KOPT-K1 (cell line): ENCODE data around the gene ST3GAL5.
"Not testable (repeated sequence)": the region's sequence is repeated elsewhere in the genome, so short reads cannot be mapped to it uniquely, and the experiment has no call there.

Source experiments
- H3K27ac ChIP-seq: fragments of 200-600 bp; sonication (generic); 2 replicates; pipeline ENCODE4 v1.5.1; 2016; ENCODE audit warnings: antibody characterized with exemption, mild to moderate bottlenecking, low read depth, low read length; ENCODE audit not compliant: poor library complexity, severe bottlenecking
- H3K36me3 ChIP-seq: fragments of 200-600 bp; sonication (generic); 2 replicates; pipeline ENCODE4 v1.5.1; 2017; ENCODE audit warnings: antibody characterized with exemption, mild to moderate bottlenecking, low read length, moderate library complexity; ENCODE audit not compliant: insufficient read depth
- H3K9me3 ChIP-seq: fragments of 200-600 bp; sonication (generic); 2 replicates; pipeline ENCODE4 v1.5.1; 2017; ENCODE audit warnings: antibody characterized with exemption, low read length, mild to moderate bottlenecking; ENCODE audit not compliant: insufficient read depth, poor library complexity, severe bottlenecking

Gene ST3GAL5

GRCh38 chr2:85907671-85908157 is 18.9 kb upstream of the ST3GAL5 start:
- no peaks in the 10 kb centered on the region for H3K9me3 ChIP-seq
- no peak overlapping the region for H3K27ac ChIP-seq
- no peaks in the 10 kb centered on the region for H3K36me3 ChIP-seq

- no peaks in the 10 kb centered on the region for H3K36me3 ChIP-seq
- H3K27ac ChIP-seq: no peak overlapping the region
- no peaks in the 10 kb centered on the region for H3K9me3 ChIP-seq
Measured at GRCh38 chr2:85906748-85907147, 18.0 kb upstream of the ST3GAL5 start.

- H3K27ac ChIP-seq: no peak overlapping the region
- no peaks in the 10 kb centered on the region for H3K9me3 ChIP-seq
- no peaks in the 10 kb centered on the region for H3K36me3 ChIP-seq
Measured at GRCh38 chr2:85905891-85906290, 17.1 kb upstream of the ST3GAL5 start.

- no peaks in the 10 kb centered on the region for H3K36me3 ChIP-seq
- H3K9me3 ChIP-seq: no peaks in the 10 kb centered on the region
- no peak overlapping the region for H3K27ac ChIP-seq
Measured at GRCh38 chr2:85905187-85905666, 16.4 kb upstream of the ST3GAL5 start.

GRCh38 chr2:85903849-85904248 is 15.1 kb upstream of the ST3GAL5 start:
- Histone ChIP-seq H3K27ac (no peak overlapping the region), H3K36me3 (no peaks in the 10 kb centered on the region), H3K9me3 (no peaks in the 10 kb centered on the region)

- Histone ChIP-seq H3K27ac (no peak overlapping the region), H3K36me3 (no peaks in the 10 kb centered on the region)
Measured at GRCh38 chr2:85902496-85902895, 13.7 kb upstream of the ST3GAL5 start.

GRCh38 chr2:85901155-85901554 is 12.4 kb upstream of the ST3GAL5 start:
- Histone ChIP-seq H3K27ac (no peak overlapping the region), H3K9me3 (peaks cover 6% of the 10 kb centered on the region), H3K36me3 (no peaks in the 10 kb centered on the region)

More at GRCh38 chr2:85902496-85902895, 13.7 kb upstream of the ST3GAL5 start:
- H3K9me3 ChIP-seq: peaks cover 6% of the 10 kb centered on the region

GRCh38 chr2:85900366-85900765 is 11.6 kb upstream of the ST3GAL5 start:
- H3K36me3 ChIP-seq: no peaks in the 10 kb centered on the region
- H3K27ac ChIP-seq: no peak overlapping the region
- H3K9me3 ChIP-seq: peaks cover 12% of the 10 kb centered on the region

- Histone ChIP-seq H3K9me3 (peaks cover 17% of the 10 kb centered on the region), H3K27ac (no peak overlapping the region), H3K36me3 (no peaks in the 10 kb centered on the region)
Measured at GRCh38 chr2:85899849-85900248, 11.1 kb upstream of the ST3GAL5 start.

GRCh38 chr2:85899284-85899683 is 10.5 kb upstream of the ST3GAL5 start:
- Histone ChIP-seq H3K27ac (no peak overlapping the region), H3K9me3 (peaks cover 23% of the 10 kb centered on the region), H3K36me3 (no peaks in the 10 kb centered on the region)

- Histone ChIP-seq H3K36me3 (no peaks in the 10 kb centered on the region), H3K27ac (no peak overlapping the region), H3K9me3 (peaks cover 23% of the 10 kb centered on the region)
Measured at GRCh38 chr2:85898881-85899280, 10.1 kb upstream of the ST3GAL5 start.

- H3K27ac ChIP-seq, H3K36me3 ChIP-seq: not testable (repeated sequence)
- peaks cover 23% of the 10 kb centered on the region for H3K9me3 ChIP-seq
Measured at GRCh38 chr2:85894554-85895278, 5.9 kb upstream of the ST3GAL5 start.

GRCh38 chr2:85893428-85894258 is 4.9 kb upstream of the ST3GAL5 start:
- H3K27ac ChIP-seq: no peak overlapping the region
- peaks cover 23% of the 10 kb centered on the region for H3K9me3 ChIP-seq
- H3K36me3 ChIP-seq: no peaks in the 10 kb centered on the region

- H3K27ac ChIP-seq: no peak overlapping the region
- no peaks in the 10 kb centered on the region for H3K36me3 ChIP-seq
Measured at GRCh38 chr2:85892216-85892944, 3.6 kb upstream of the ST3GAL5 start.

More at GRCh38 chr2:85892216-85892944, 3.6 kb upstream of the ST3GAL5 start:
- peaks cover 17% of the 10 kb centered on the region for H3K9me3 ChIP-seq
